ENCODE measurements around the gene METTL25B.

METTL25B gene

DNA sequence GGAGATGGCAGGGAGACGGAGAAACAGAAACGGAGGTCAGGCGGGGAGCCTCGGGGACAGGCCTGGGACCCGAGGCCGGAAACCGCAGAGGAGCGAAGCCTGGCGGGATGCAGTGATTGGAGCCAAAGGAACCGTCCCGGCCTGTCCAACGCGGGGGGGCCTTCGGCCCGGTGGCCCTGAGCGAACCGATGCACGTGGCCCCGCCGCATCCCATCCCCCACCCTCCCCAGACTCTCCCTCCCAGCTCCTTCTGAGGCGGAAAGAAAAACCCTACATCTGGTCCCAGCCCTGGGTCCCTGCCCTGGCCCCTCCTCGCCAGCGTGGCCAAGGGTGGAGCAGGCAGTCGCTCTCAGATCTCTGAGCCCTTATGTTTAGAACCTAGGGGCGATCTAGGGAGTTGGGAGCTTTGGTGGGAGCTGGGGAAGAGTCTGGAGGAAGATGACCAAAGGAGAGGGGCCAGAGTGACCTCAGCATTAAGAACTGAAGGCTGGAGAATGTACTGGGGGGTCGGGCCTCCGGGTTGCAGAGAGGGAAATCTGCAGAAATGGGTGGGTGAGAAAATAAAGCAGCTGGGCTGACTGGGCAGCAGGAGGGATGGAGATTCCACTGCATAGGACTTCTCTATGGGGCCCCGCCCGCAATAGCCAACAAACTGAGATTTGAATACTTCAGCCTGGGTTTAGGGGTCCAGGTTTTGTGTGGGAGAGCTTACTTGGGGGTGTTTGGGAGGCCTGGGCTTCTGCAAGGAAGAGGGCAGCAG, 21.4 kb upstream of the METTL25B start:
- Histone ChIP-seq H3K4me3 (ENCODE audit: low read depth, low read length) (no peak overlapping the region), H2AFZ (ENCODE audit: insufficient read depth, low read length, poor library complexity) (no peak overlapping the region), H2BK5ac (ENCODE audit: low read depth, low read length, poor library complexity) (no peak overlapping the region), H4K91ac (ENCODE audit: low read depth, low read length) (peak overlapping the region; percentile 52), H3K27me3 (ENCODE audit: insufficient read depth, low read length) (peaks cover 3% of the 10 kb centered on the region), H3K14ac (ENCODE audit: low read length) (peak overlapping the region; percentile 36), H2BK12ac (ENCODE audit: low read length) (peak overlapping the region; percentile 74), H3K9ac (ENCODE audit: low read length) (no peak overlapping the region), H3K79me1 (ENCODE audit: low read length) (peaks cover 24% of the 10 kb centered on the region), H3K4me2 (ENCODE audit: low read length) (peak overlapping the region; percentile 55), H4K12ac (ENCODE audit: low read depth, low read length) (no peak overlapping the region), H2AK5ac (ENCODE audit: low read length) (peak overlapping the region; percentile 2), H3K9me3 (ENCODE audit: insufficient read depth, low read depth, low read length) (no peaks in the 10 kb centered on the region), H3K4ac (ENCODE audit: low read depth, low read length) (no peak overlapping the region), H3K18ac (ENCODE audit: low read length) (peak overlapping the region; percentile 28), H3K79me2 (ENCODE audit: control insufficient read depth, insufficient read depth, low read length, poor library complexity) (no peaks in the 10 kb centered on the region), H3K23ac (ENCODE audit: low read length) (no peak overlapping the region), H3K27ac (ENCODE audit: low read depth, low read length) (peak overlapping the region; percentile 18), H2BK120ac (ENCODE audit: insufficient read depth, low read length, poor library complexity) (peak overlapping the region; percentile 40), H3K4me1 (ENCODE audit: control insufficient read depth in 1 of 2, insufficient read depth in 2 of 2, low read length in 2 of 2) (peaks cover 69 to 77% of the 10 kb centered on the region in 2 experiments), H3K36me3 (ENCODE audit: control insufficient read depth in 1 of 2, insufficient read depth in 2 of 2, low read length in 2 of 2) (no peaks in the 10 kb centered on the region), H4K8ac (ENCODE audit: low read depth, low read length) (peak overlapping the region; percentile 41)
- DNase-seq, result peak; percentile 51 to 65
- WGBS (ENCODE audit: extremely low coverage, insufficient coverage, insufficient read length), result no CpG with 5 or more reads among the region's 29 CpGs

DNA sequence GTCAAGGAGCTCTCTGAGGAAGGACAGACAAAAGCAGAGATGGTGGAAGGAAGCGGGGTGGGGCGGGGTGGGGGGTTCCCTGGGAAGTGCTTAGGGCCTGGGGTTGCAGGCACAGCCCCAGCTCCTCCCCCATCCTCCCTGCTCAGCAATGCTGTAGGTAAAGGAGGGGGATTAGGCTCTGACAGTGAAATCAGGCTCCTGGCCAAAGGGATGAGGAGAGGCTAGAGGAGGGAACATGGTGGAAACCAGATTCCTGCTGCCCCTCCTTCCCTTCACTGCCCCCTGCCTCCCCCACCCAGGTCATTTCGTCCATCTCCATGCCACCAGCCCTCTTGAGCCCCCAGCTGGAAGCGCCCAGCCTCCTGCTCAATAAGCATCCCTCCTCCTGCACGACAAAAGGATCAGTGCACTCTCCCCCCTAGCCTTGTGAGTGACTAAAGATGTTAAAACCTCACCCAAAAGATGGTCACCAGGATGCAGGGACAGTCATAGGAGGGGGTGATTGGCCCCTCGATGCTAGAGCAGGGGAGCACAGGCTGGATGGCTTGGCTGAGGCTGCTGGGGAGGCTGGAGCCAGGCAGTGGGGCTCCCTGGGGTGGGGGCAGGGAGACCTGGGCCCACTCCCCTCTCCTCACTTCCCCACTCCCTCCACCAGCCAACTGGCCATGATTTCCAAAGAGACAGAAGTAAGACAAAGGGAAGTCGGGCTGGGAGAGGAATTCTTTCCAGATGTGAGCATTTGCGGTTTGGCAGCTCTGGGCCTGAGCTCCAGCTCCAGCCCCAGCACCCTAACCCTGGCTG, 20.7 kb upstream of the METTL25B start:
- Histone ChIP-seq H4K12ac (ENCODE audit: low read depth, low read length) (no peak overlapping the region), H3K18ac (ENCODE audit: low read length) (no peak overlapping the region), H2BK12ac (ENCODE audit: low read length) (no peak overlapping the region), H3K27ac (ENCODE audit: low read depth, low read length) (no peak overlapping the region), H3K14ac (ENCODE audit: low read length) (no peak overlapping the region), H2BK5ac (ENCODE audit: low read depth, low read length, poor library complexity) (no peak overlapping the region), H3K36me3 (ENCODE audit: control insufficient read depth in 1 of 2, insufficient read depth in 2 of 2, low read length in 2 of 2) (no peaks in the 10 kb centered on the region), H4K8ac (ENCODE audit: low read depth, low read length) (no peak overlapping the region), H3K9me3 (ENCODE audit: insufficient read depth, low read depth, low read length) (no peaks in the 10 kb centered on the region), H3K79me2 (ENCODE audit: control insufficient read depth, insufficient read depth, low read length, poor library complexity) (no peaks in the 10 kb centered on the region), H2AK5ac (ENCODE audit: low read length) (no peak overlapping the region), H3K23ac (ENCODE audit: low read length) (no peak overlapping the region), H3K27me3 (ENCODE audit: insufficient read depth, low read length) (peaks cover 3% of the 10 kb centered on the region), H3K4me3 (ENCODE audit: low read depth, low read length) (no peak overlapping the region), H3K9ac (ENCODE audit: low read length) (no peak overlapping the region), H2BK120ac (ENCODE audit: insufficient read depth, low read length, poor library complexity) (peak overlapping the region; percentile 9), H3K4me2 (ENCODE audit: low read length) (peak overlapping the region; percentile 1), H3K79me1 (ENCODE audit: low read length) (peaks cover 29% of the 10 kb centered on the region), H3K4ac (ENCODE audit: low read depth, low read length) (no peak overlapping the region), H4K91ac (ENCODE audit: low read depth, low read length) (peak overlapping the region; percentile 52), H3K4me1 (ENCODE audit: control insufficient read depth in 1 of 2, insufficient read depth in 2 of 2, low read length in 2 of 2) (peaks cover 77 to 85% of the 10 kb centered on the region in 2 experiments), H2AFZ (ENCODE audit: insufficient read depth, low read length, poor library complexity) (no peak overlapping the region)
- WGBS (ENCODE audit: extremely low coverage, insufficient coverage, insufficient read length), result no CpG with 5 or more reads among the region's 8 CpGs
- DNase-seq, result no peak

DNA sequence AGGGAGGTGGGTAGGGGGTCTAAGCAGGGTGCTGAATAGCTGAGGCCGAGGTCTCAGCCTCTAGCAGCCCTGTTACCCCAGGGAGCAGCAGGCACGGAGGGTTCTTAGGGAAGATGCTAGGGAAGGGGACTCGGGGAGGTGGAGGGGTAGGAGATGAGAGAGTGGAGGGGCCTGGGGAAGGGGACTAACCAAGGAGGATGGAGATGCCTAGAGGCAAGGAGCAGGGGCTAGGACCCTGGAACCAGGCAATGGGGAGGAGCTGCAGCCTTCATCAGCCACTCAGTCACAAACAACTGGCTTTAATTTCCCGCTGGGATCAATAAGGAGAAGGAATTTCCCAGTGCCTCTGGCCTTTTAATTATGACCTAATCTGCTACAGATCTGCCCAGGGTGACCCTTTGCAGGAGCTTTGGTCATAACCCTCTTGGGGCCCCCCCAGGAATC, 20.0 kb upstream of the METTL25B start:
- Histone ChIP-seq H4K8ac (ENCODE audit: low read depth, low read length) (no peak overlapping the region), H3K4me2 (ENCODE audit: low read length) (peak overlapping the region; percentile 1), H3K27me3 (ENCODE audit: insufficient read depth, low read length) (peaks cover 3% of the 10 kb centered on the region), H3K14ac (ENCODE audit: low read length) (no peak overlapping the region), H4K12ac (ENCODE audit: low read depth, low read length) (no peak overlapping the region), H2AFZ (ENCODE audit: insufficient read depth, low read length, poor library complexity) (no peak overlapping the region), H2BK5ac (ENCODE audit: low read depth, low read length, poor library complexity) (no peak overlapping the region), H2AK5ac (ENCODE audit: low read length) (no peak overlapping the region), H2BK120ac (ENCODE audit: insufficient read depth, low read length, poor library complexity) (no peak overlapping the region), H3K36me3 (ENCODE audit: control insufficient read depth in 1 of 2, insufficient read depth in 2 of 2, low read length in 2 of 2) (no peaks in the 10 kb centered on the region), H3K4ac (ENCODE audit: low read depth, low read length) (no peak overlapping the region), H3K79me2 (ENCODE audit: control insufficient read depth, insufficient read depth, low read length, poor library complexity) (no peaks in the 10 kb centered on the region), H3K79me1 (ENCODE audit: low read length) (peaks cover 29% of the 10 kb centered on the region), H3K9me3 (ENCODE audit: insufficient read depth, low read depth, low read length) (no peaks in the 10 kb centered on the region), H3K18ac (ENCODE audit: low read length) (no peak overlapping the region), H3K27ac (ENCODE audit: low read depth, low read length) (no peak overlapping the region), H4K91ac (ENCODE audit: low read depth, low read length) (no peak overlapping the region), H3K9ac (ENCODE audit: low read length) (no peak overlapping the region), H2BK12ac (ENCODE audit: low read length) (no peak overlapping the region), H3K23ac (ENCODE audit: low read length) (no peak overlapping the region), H3K4me3 (ENCODE audit: low read depth, low read length) (no peak overlapping the region), H3K4me1 (ENCODE audit: control insufficient read depth in 1 of 2, insufficient read depth in 2 of 2, low read length in 2 of 2) (peaks cover 75 to 90% of the 10 kb centered on the region in 2 experiments)
- no CpG with 5 or more reads among the region's 4 CpGs for whole genome bisulfite sequencing (ENCODE audit: extremely low coverage, insufficient coverage, insufficient read length)
- DNase-seq, result no peak

DNA sequence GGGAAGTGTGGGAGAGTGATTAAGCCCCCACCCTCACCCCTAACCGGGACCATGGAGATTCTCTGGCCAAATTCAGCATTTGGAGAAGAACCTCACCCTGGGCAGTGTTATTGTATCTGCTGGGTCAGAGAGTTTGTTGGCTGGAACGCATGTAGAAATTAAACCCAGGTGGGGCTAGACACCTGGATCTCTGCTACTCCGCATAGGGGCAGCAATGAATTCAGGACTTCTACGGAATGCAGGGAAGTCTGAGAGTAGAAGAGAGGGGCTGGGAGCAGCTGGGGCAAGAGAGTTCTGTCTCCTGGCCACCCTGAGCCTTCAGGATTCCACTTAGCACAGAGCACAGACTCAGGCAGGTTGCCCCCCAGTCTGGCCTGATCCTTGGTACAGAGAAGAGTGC, 19.2 kb upstream of the METTL25B start:
- Histone ChIP-seq H3K36me3 (ENCODE audit: control insufficient read depth in 1 of 2, insufficient read depth in 2 of 2, low read length in 2 of 2) (no peaks in the 10 kb centered on the region), H3K4me2 (ENCODE audit: low read length) (no peak overlapping the region), H3K9me3 (ENCODE audit: insufficient read depth, low read depth, low read length) (no peaks in the 10 kb centered on the region)

More for the DNA sequence above, 19.2 kb upstream of the METTL25B start:
- peak overlapping the region; percentile 21 for H2BK5ac ChIP-seq (ENCODE audit: low read depth, low read length, poor library complexity)
- H2AFZ ChIP-seq (ENCODE audit: insufficient read depth, low read length, poor library complexity), result no peak overlapping the region
- no CpG with 5 or more reads among the region's 4 CpGs for WGBS (ENCODE audit: extremely low coverage, insufficient coverage, insufficient read length)
- H2BK12ac ChIP-seq (ENCODE audit: low read length), result peak overlapping the region; percentile 29
- H4K8ac ChIP-seq (ENCODE audit: low read depth, low read length), result no peak overlapping the region
- DNase-seq, result peak in 1 of 2 donors; percentile 55
- H3K9ac ChIP-seq (ENCODE audit: low read length), result no peak overlapping the region
- no peaks in the 10 kb centered on the region for H3K79me2 ChIP-seq (ENCODE audit: control insufficient read depth, insufficient read depth, low read length, poor library complexity)
- peaks cover 3% of the 10 kb centered on the region for H3K27me3 ChIP-seq (ENCODE audit: insufficient read depth, low read length)
- no peak overlapping the region for H3K23ac ChIP-seq (ENCODE audit: low read length)
- no peak overlapping the region for H3K18ac ChIP-seq (ENCODE audit: low read length)
- no peak overlapping the region for H3K4me3 ChIP-seq (ENCODE audit: low read depth, low read length)
- no peak overlapping the region for H2BK120ac ChIP-seq (ENCODE audit: insufficient read depth, low read length, poor library complexity)
- H3K27ac ChIP-seq (ENCODE audit: low read depth, low read length), result no peak overlapping the region
- no peak overlapping the region for H4K12ac ChIP-seq (ENCODE audit: low read depth, low read length)
- H2AK5ac ChIP-seq (ENCODE audit: low read length), result peak overlapping the region; percentile 15
- no peak overlapping the region for H3K4ac ChIP-seq (ENCODE audit: low read depth, low read length)
- no peak overlapping the region for H4K91ac ChIP-seq (ENCODE audit: low read depth, low read length)
- H3K79me1 ChIP-seq (ENCODE audit: low read length), result peaks cover 29% of the 10 kb centered on the region
- H3K4me1 ChIP-seq (ENCODE audit: control insufficient read depth in 1 of 2, insufficient read depth in 2 of 2, low read length in 2 of 2), result peaks cover 68 to 82% of the 10 kb centered on the region in 2 experiments
- no peak overlapping the region for H3K14ac ChIP-seq (ENCODE audit: low read length)
